CD14-positive monocyte (primary cell): ENCODE data around the gene D2HGDH. TPM values are rescaled to one million over a fixed set of nuclear protein-coding genes. Genes with fewer than 3 reads are reported as not detected.

ENCODE experiments used
- DNase-seq, 3 donors: peaks; one replicate each; pipeline ENCODE4 v3.0.0-alpha.2; 2011 to 2022
- H2AFZ ChIP-seq: 2 replicates; pipeline ENCODE4 v1.6.0; 2012; ENCODE audit warnings: mild to moderate bottlenecking, low read depth, low read length, inconsistent platforms; ENCODE audit not compliant: insufficient read depth, poor library complexity, severe bottlenecking
- H3K27ac ChIP-seq, 2 donors: 1 replicate in 1 of 2; 2 replicates in 1 of 2; pipeline ENCODE4 v1.5.1; 2012 to 2013; ENCODE audit warnings: low read length in 2 of 2, control low read depth in 1 of 2, inconsistent platforms in 1 of 2, low read depth in 1 of 2, mild to moderate bottlenecking in 1 of 2
- H3K27me3 ChIP-seq, 2 donors: one replicate each; pipeline versions ENCODE4 v1.6.0 to v1.6.1; 2011 to 2013; ENCODE audit warnings: low read length in 2 of 2; ENCODE audit not compliant: control insufficient read depth in 2 of 2, insufficient read depth in 2 of 2
- H3K36me3 ChIP-seq, 2 donors: replicated peaks in 1 of 2; 1 replicate in 1 of 2; 2 replicates in 1 of 2; pipeline versions ENCODE4 v1.5.1 to v1.6.1; 2012 to 2013; ENCODE audit warnings: low read length in 2 of 2, control low read depth in 1 of 2, inconsistent platforms in 1 of 2, mild to moderate bottlenecking in 1 of 2; ENCODE audit not compliant: insufficient read depth in 2 of 2, control insufficient read depth in 1 of 2
- H3K4me1 ChIP-seq, 2 donors: 1 replicate in 1 of 2; 2 replicates in 1 of 2; pipeline versions ENCODE4 v1.5.1 to v1.6.1; 2012 to 2013; ENCODE audit warnings: low read length in 2 of 2, control low read depth in 1 of 2, inconsistent platforms in 1 of 2, mild to moderate bottlenecking in 1 of 2, moderate library complexity in 1 of 2; ENCODE audit not compliant: insufficient read depth in 2 of 2, control insufficient read depth in 1 of 2
- H3K4me2 ChIP-seq: replicated peaks from 2 replicates; pipeline ENCODE3; 2012; ENCODE audit warnings: low read length, moderate library complexity, mild to moderate bottlenecking; ENCODE audit not compliant: poor library complexity, severe bottlenecking; ENCODE audit errors: extremely low read depth
- H3K4me3 ChIP-seq, 3 experiments: fragments of 200-600 bp in 1 of 3; sonication (generic) in 1 of 3; replicated peaks in 1 of 3; 1 replicate in 2 of 3; 2 replicates in 1 of 3; pipeline ENCODE4 v1.5.1; 2011 to 2013; ENCODE audit warnings: low read length in 3 of 3, mild to moderate bottlenecking in 3 of 3, control low read depth in 2 of 3, low read depth in 2 of 3, inconsistent platforms in 1 of 3, moderate library complexity in 1 of 3
- H3K79me2 ChIP-seq: 2 replicates; pipeline ENCODE4 v1.6.0; 2012; ENCODE audit warnings: mild to moderate bottlenecking, control low read depth, inconsistent platforms, low read length, moderate library complexity; ENCODE audit not compliant: insufficient read depth
- H3K9ac ChIP-seq: 2 replicates; pipeline ENCODE4 v1.6.0; 2017; ENCODE audit warnings: low read length, mild to moderate bottlenecking; ENCODE audit not compliant: insufficient read depth, poor library complexity, severe bottlenecking
- H3K9me3 ChIP-seq, 2 donors: replicated peaks in 1 of 2; 1 replicate in 1 of 2; 2 replicates in 1 of 2; pipeline versions ENCODE4 v1.5.1 to v1.6.1; 2012 to 2013; ENCODE audit warnings: low read length in 2 of 2, control low read depth in 1 of 2; ENCODE audit not compliant: control insufficient read depth in 1 of 2, insufficient read depth in 1 of 2
- H4K20me1 ChIP-seq: 2 replicates; pipeline ENCODE4 v1.6.0; 2012; ENCODE audit warnings: mild to moderate bottlenecking, low read length, control low read depth, moderate library complexity; ENCODE audit not compliant: insufficient read depth
- H3K27ac Mint-ChIP-seq, 7 donors: one replicate each; pipeline ENCODE4 v1.8.0; 2020; ENCODE audit warnings: mild to moderate bottlenecking in 7 of 7, mixed read lengths in 7 of 7, moderate library complexity in 6 of 7, inconsistent platforms in 2 of 7
- H3K27me3 Mint-ChIP-seq, 3 donors: one replicate each; pipeline ENCODE4 v1.8.0; 2021 to 2022; ENCODE audit warnings: low read depth in 3 of 3, mild to moderate bottlenecking in 3 of 3, mixed read lengths in 3 of 3, moderate library complexity in 3 of 3, inconsistent platforms in 1 of 3
- H3K36me3 Mint-ChIP-seq, 2 donors: one replicate each; pipeline ENCODE4 v1.8.0; 2020; ENCODE audit warnings: mixed read lengths in 2 of 2, inconsistent platforms in 1 of 2, mild to moderate bottlenecking in 1 of 2
- H3K4me1 Mint-ChIP-seq: one replicate; pipeline ENCODE4 v1.8.0; 2020; ENCODE audit warnings: mild to moderate bottlenecking, mixed read lengths
- H3K4me3 Mint-ChIP-seq, 2 donors: one replicate each; pipeline ENCODE4 v1.8.0; 2020; ENCODE audit warnings: mild to moderate bottlenecking in 2 of 2, mixed read lengths in 2 of 2, moderate library complexity in 1 of 2
- H3K9me3 Mint-ChIP-seq, 7 donors: one replicate each; pipeline ENCODE4 v1.8.0; 2020 to 2022; ENCODE audit warnings: mixed read lengths in 7 of 7, mild to moderate bottlenecking in 6 of 7, moderate library complexity in 6 of 7, inconsistent platforms in 2 of 7
- CTCF ChIP-seq: fragments of 200-600 bp; IDR thresholded peaks from one replicate; pipeline ENCODE4 v1.8.0; 2022; ENCODE audit warnings: antibody characterized with exemption, mild to moderate bottlenecking
- WGBS: methylation state at CpG from one replicate; pipeline ENCODE4 v1.1.5; 2013; ENCODE audit warnings: missing lambda C conversion rate; ENCODE audit not compliant: insufficient coverage; 5-methylcytosine and 5-hydroxymethylcytosine counted together
- intact Hi-C, 2 donors: fragments of 100-400 bp; cut with micrococcal nuclease; formaldehyde crosslinking; loops; one replicate each; pipeline versions ENCODE4 v1.15.0 to v1.15.1; 2023
- polyA plus RNA-seq, 3 donors: library from polyadenylated mRNA; depleted of rRNA in 1 of 3; unstranded in 2 of 3; stranded (reverse) in 1 of 3; fragments of 300-500 nt in 2 of 3; fragments of >200 nt in 1 of 3; fragmentation: Illumina TruSeq in 2 of 3; gene quantifications; 1 replicate in 2 of 3; 2 replicates in 1 of 3; pipeline ENCODE4 v1.2.3, GENCODE V29; 2012 to 2021

The D2HGDH gene
- polyA plus RNA-seq, 3 donors: 1.0 to 57.1 (median 1.1) TPM

- Mint-ChIP-seq H3K27me3 (peaks cover 4 to 18% (median 15%) of the 10 kb centered on the region in 3 donors), H3K4me3 (peak overlapping the region in 1 of 2 donors; percentile 15), H3K36me3 (no peaks in the 10 kb centered on the region), H3K4me1 (peaks cover 10% of the 10 kb centered on the region), H3K9me3 (peaks cover 0 to 3% (median 0%) of the 10 kb centered on the region in 7 donors), H3K27ac (peak overlapping the region in 2 of 7 donors; percentile 13 to 72)
- Histone ChIP-seq H3K4me1 (peaks cover 8 to 13% of the 10 kb centered on the region in 2 donors), H2AFZ (no peak overlapping the region), H3K4me3 (no peak overlapping the region), H3K36me3 (no peaks in the 10 kb centered on the region), H3K79me2 (no peaks in the 10 kb centered on the region), H4K20me1 (no peaks in the 10 kb centered on the region), H3K9me3 (no peaks in the 10 kb centered on the region), H3K27ac (no peak overlapping the region), H3K4me2 (no peak overlapping the region), H3K27me3 (no peaks in the 10 kb centered on the region), H3K9ac (no peak overlapping the region)
- intact Hi-C loops: no loop called here
- DNase-seq: no peak
- WGBS: 88% methylated on average over 37 of the region's 40 CpGs
- TF ChIP-seq CTCF: no peak
These were observed 78.6 kb downstream of the D2HGDH start for GRCh38 chr2:241812730-241813643.

GRCh38 chr2:241813644-241814392, 79.4 kb downstream of the D2HGDH start:
- Histone ChIP-seq H3K79me2 (no peaks in the 10 kb centered on the region), H3K4me1 (peaks cover 13 to 18% of the 10 kb centered on the region in 2 donors), H4K20me1 (no peaks in the 10 kb centered on the region), H3K27me3 (no peaks in the 10 kb centered on the region), H3K27ac (no peak overlapping the region), H3K9ac (no peak overlapping the region), H3K36me3 (no peaks in the 10 kb centered on the region), H3K4me2 (no peak overlapping the region), H3K9me3 (no peaks in the 10 kb centered on the region), H2AFZ (no peak overlapping the region), H3K4me3 (no peak overlapping the region)
- Mint-ChIP-seq H3K36me3 (no peaks in the 10 kb centered on the region), H3K9me3 (peaks cover 0 to 3% (median 0%) of the 10 kb centered on the region in 7 donors), H3K4me3 (peak overlapping the region in 1 of 2 donors; percentile 15), H3K27ac (peak overlapping the region in 3 of 7 donors; percentile 53 to 72 (median 68)), H3K4me1 (peaks cover 14% of the 10 kb centered on the region), H3K27me3 (peaks cover 4 to 21% (median 15%) of the 10 kb centered on the region in 3 donors)
- 45% methylated on average over 12 of the region's 20 CpGs for WGBS
- no peak for TF ChIP-seq CTCF
- DNase-seq: peak in 1 of 3 donors; percentile 33
- intact Hi-C loops: no loop called here
